ENCODE data around the gene GPX4. TPM values are rescaled to one million over a fixed set of nuclear protein-coding genes. Genes with fewer than 3 reads are reported as not detected.

Gene GPX4
- polyA plus RNA-seq, 2 donors: 271 to 294 TPM

GRCh38 chr19:1074544-1075283 lies 29.1 kb upstream of the GPX4 start:
- peaks cover 4 to 8% of the 10 kb centered on the region in 2 donors for H3K4me1 ChIP-seq (ENCODE audit: control insufficient read depth in 2 of 2, insufficient read depth in 2 of 2, low read length in 1 of 2)
- H3K27me3 ChIP-seq (ENCODE audit: control insufficient read depth in 1 of 2, insufficient read depth in 2 of 2, low read length in 2 of 2): no peaks in the 10 kb centered on the region
- no peak overlapping the region for H3K27ac ChIP-seq (ENCODE audit: low read depth in 2 of 2, low read length in 1 of 2)
- WGBS, 2 donors: 36 to 43% methylated on average over 33 to 54 of the region's 54 CpGs
- peaks cover 0 to 9% of the 10 kb centered on the region in 2 donors for H3K36me3 ChIP-seq (ENCODE audit: control insufficient read depth in 2 of 2, insufficient read depth in 2 of 2, low read length in 1 of 2)
- no peak overlapping the region for H3K4me3 ChIP-seq (ENCODE audit: low read depth in 1 of 2, low read length in 2 of 2)
- no peaks in the 10 kb centered on the region for H3K9me3 ChIP-seq (ENCODE audit: control insufficient read depth in 2 of 2, insufficient read depth in 1 of 2, low read depth in 1 of 2, low read length in 1 of 2)

- 70 to 80% methylated on average over 4 of the region's 4 CpGs for WGBS, 2 donors
- Histone ChIP-seq H3K27ac (ENCODE audit: low read depth in 2 of 2, low read length in 1 of 2) (no peak overlapping the region), H3K36me3 (ENCODE audit: control insufficient read depth in 2 of 2, insufficient read depth in 2 of 2, low read length in 1 of 2) (peaks cover 0 to 9% of the 10 kb centered on the region in 2 donors), H3K9me3 (ENCODE audit: control insufficient read depth in 2 of 2, insufficient read depth in 1 of 2, low read depth in 1 of 2, low read length in 1 of 2) (no peaks in the 10 kb centered on the region), H3K27me3 (ENCODE audit: control insufficient read depth in 1 of 2, insufficient read depth in 2 of 2, low read length in 2 of 2) (no peaks in the 10 kb centered on the region), H3K4me1 (ENCODE audit: control insufficient read depth in 2 of 2, insufficient read depth in 2 of 2, low read length in 1 of 2) (peaks cover 2 to 5% of the 10 kb centered on the region in 2 donors), H3K4me3 (ENCODE audit: low read depth in 1 of 2, low read length in 2 of 2) (no peak overlapping the region)
Observed at GRCh38 chr19:1076046-1076386, 27.8 kb upstream of the GPX4 start.

- WGBS, 2 donors: 25 to 27% methylated on average over 16 of the region's 16 CpGs
- H3K4me1 ChIP-seq (ENCODE audit: control insufficient read depth in 2 of 2, insufficient read depth in 2 of 2, low read length in 1 of 2): peaks cover 5% of the 10 kb centered on the region in 2 donors
- peak overlapping the region; percentile 11 to 36 for H3K27ac ChIP-seq (ENCODE audit: low read depth in 2 of 2, low read length in 1 of 2)
- H3K9me3 ChIP-seq (ENCODE audit: control insufficient read depth in 2 of 2, insufficient read depth in 1 of 2, low read depth in 1 of 2, low read length in 1 of 2): no peaks in the 10 kb centered on the region
- peaks cover 0 to 9% of the 10 kb centered on the region in 2 donors for H3K36me3 ChIP-seq (ENCODE audit: control insufficient read depth in 2 of 2, insufficient read depth in 2 of 2, low read length in 1 of 2)
- no peaks in the 10 kb centered on the region for H3K27me3 ChIP-seq (ENCODE audit: control insufficient read depth in 1 of 2, insufficient read depth in 2 of 2, low read length in 2 of 2)
- H3K4me3 ChIP-seq (ENCODE audit: low read depth in 1 of 2, low read length in 2 of 2): peak overlapping the region; percentile 17 to 35
Observed at GRCh38 chr19:1076951-1077350, 26.8 kb upstream of the GPX4 start.

GRCh38 chr19:1079566-1080111 lies 24.2 kb upstream of the GPX4 start:
- 87 to 88% methylated on average over 44 to 45 of the region's 45 CpGs for WGBS, 2 donors

GRCh38 chr19:1080360-1081161 lies 23.2 kb upstream of the GPX4 start:
- Histone ChIP-seq H3K4me1 (ENCODE audit: control insufficient read depth in 2 of 2, insufficient read depth in 2 of 2, low read length in 1 of 2) (peaks cover 5 to 21% of the 10 kb centered on the region in 2 donors), H3K27ac (ENCODE audit: low read depth in 2 of 2, low read length in 1 of 2) (no peak overlapping the region), H3K4me3 (ENCODE audit: low read depth in 1 of 2, low read length in 2 of 2) (no peak overlapping the region), H3K9me3 (ENCODE audit: control insufficient read depth in 2 of 2, insufficient read depth in 1 of 2, low read depth in 1 of 2, low read length in 1 of 2) (no peaks in the 10 kb centered on the region), H3K36me3 (ENCODE audit: control insufficient read depth in 2 of 2, insufficient read depth in 2 of 2, low read length in 1 of 2) (peaks cover 0 to 6% of the 10 kb centered on the region in 2 donors), H3K27me3 (ENCODE audit: control insufficient read depth in 1 of 2, insufficient read depth in 2 of 2, low read length in 2 of 2) (no peaks in the 10 kb centered on the region)
- WGBS, 2 donors: 92 to 93% methylated on average over 49 to 50 of the region's 50 CpGs

More at GRCh38 chr19:1079566-1080111, 24.2 kb upstream of the GPX4 start:
- H3K36me3 ChIP-seq (ENCODE audit: control insufficient read depth in 2 of 2, insufficient read depth in 2 of 2, low read length in 1 of 2): peaks cover 0 to 4% of the 10 kb centered on the region in 2 donors
- H3K27ac ChIP-seq (ENCODE audit: low read depth in 2 of 2, low read length in 1 of 2): no peak overlapping the region
- H3K9me3 ChIP-seq (ENCODE audit: control insufficient read depth in 2 of 2, insufficient read depth in 1 of 2, low read depth in 1 of 2, low read length in 1 of 2): no peaks in the 10 kb centered on the region
- no peaks in the 10 kb centered on the region for H3K27me3 ChIP-seq (ENCODE audit: control insufficient read depth in 1 of 2, insufficient read depth in 2 of 2, low read length in 2 of 2)
- H3K4me3 ChIP-seq (ENCODE audit: low read depth in 1 of 2, low read length in 2 of 2): no peak overlapping the region
- H3K4me1 ChIP-seq (ENCODE audit: control insufficient read depth in 2 of 2, insufficient read depth in 2 of 2, low read length in 1 of 2): peaks cover 5 to 17% of the 10 kb centered on the region in 2 donors

GRCh38 chr19:1081301-1082164 lies 22.3 kb upstream of the GPX4 start:
- Histone ChIP-seq H3K9me3 (ENCODE audit: control insufficient read depth in 2 of 2, insufficient read depth in 1 of 2, low read depth in 1 of 2, low read length in 1 of 2) (no peaks in the 10 kb centered on the region), H3K4me1 (ENCODE audit: control insufficient read depth in 2 of 2, insufficient read depth in 2 of 2, low read length in 1 of 2) (peaks cover 5 to 23% of the 10 kb centered on the region in 2 donors), H3K27ac (ENCODE audit: low read depth in 2 of 2, low read length in 1 of 2) (peak overlapping the region; percentile 14 to 59), H3K4me3 (ENCODE audit: low read depth in 1 of 2, low read length in 2 of 2) (peak overlapping the region in 1 of 2 donors; percentile 3), H3K36me3 (ENCODE audit: control insufficient read depth in 2 of 2, insufficient read depth in 2 of 2, low read length in 1 of 2) (peaks cover 0 to 14% of the 10 kb centered on the region in 2 donors), H3K27me3 (ENCODE audit: control insufficient read depth in 1 of 2, insufficient read depth in 2 of 2, low read length in 2 of 2) (no peaks in the 10 kb centered on the region)
- WGBS, 2 donors: 55 to 64% methylated on average over 55 to 58 of the region's 58 CpGs

GRCh38 chr19:1082165-1082927 lies 21.4 kb upstream of the GPX4 start:
- Histone ChIP-seq H3K27me3 (ENCODE audit: control insufficient read depth in 1 of 2, insufficient read depth in 2 of 2, low read length in 2 of 2) (no peaks in the 10 kb centered on the region), H3K36me3 (ENCODE audit: control insufficient read depth in 2 of 2, insufficient read depth in 2 of 2, low read length in 1 of 2) (peaks cover 0 to 18% of the 10 kb centered on the region in 2 donors), H3K27ac (ENCODE audit: low read depth in 2 of 2, low read length in 1 of 2) (peak overlapping the region; percentile 65 to 85), H3K4me1 (ENCODE audit: control insufficient read depth in 2 of 2, insufficient read depth in 2 of 2, low read length in 1 of 2) (peaks cover 5 to 23% of the 10 kb centered on the region in 2 donors), H3K4me3 (ENCODE audit: low read depth in 1 of 2, low read length in 2 of 2) (peak overlapping the region; percentile 5 to 44), H3K9me3 (ENCODE audit: control insufficient read depth in 2 of 2, insufficient read depth in 1 of 2, low read depth in 1 of 2, low read length in 1 of 2) (no peaks in the 10 kb centered on the region)
- 20 to 24% methylated on average over 21 to 51 of the region's 51 CpGs for WGBS, 2 donors

GRCh38 chr19:1082928-1083816 lies 20.6 kb upstream of the GPX4 start:
- Histone ChIP-seq H3K27me3 (ENCODE audit: control insufficient read depth in 1 of 2, insufficient read depth in 2 of 2, low read length in 2 of 2) (no peaks in the 10 kb centered on the region), H3K4me3 (ENCODE audit: low read depth in 1 of 2, low read length in 2 of 2) (peak overlapping the region; percentile 5 to 44), H3K4me1 (ENCODE audit: control insufficient read depth in 2 of 2, insufficient read depth in 2 of 2, low read length in 1 of 2) (peaks cover 5 to 20% of the 10 kb centered on the region in 2 donors), H3K36me3 (ENCODE audit: control insufficient read depth in 2 of 2, insufficient read depth in 2 of 2, low read length in 1 of 2) (peaks cover 0 to 22% of the 10 kb centered on the region in 2 donors), H3K9me3 (ENCODE audit: control insufficient read depth in 2 of 2, insufficient read depth in 1 of 2, low read depth in 1 of 2, low read length in 1 of 2) (no peaks in the 10 kb centered on the region), H3K27ac (ENCODE audit: low read depth in 2 of 2, low read length in 1 of 2) (peak overlapping the region; percentile 65 to 72)
- 71 to 72% methylated on average over 57 to 59 of the region's 59 CpGs for WGBS, 2 donors

Measured in esophagus (tissue), 2 donors.